Fibroblast of the aortic adventitia (primary cell): ENCODE results near the gene SIGLEC5. TPM values are rescaled to one million over a fixed set of nuclear protein-coding genes. Genes with fewer than 3 reads are reported as not detected.

ENCODE experiments used
- DNase-seq: peaks from one replicate; pipeline ENCODE4 v3.0.0-alpha.2; 2010; ENCODE audit warnings: low read depth
- H3K4me3 ChIP-seq: 2 replicates; pipeline ENCODE4 v1.5.1; 2011; ENCODE audit warnings: low read depth, mild to moderate bottlenecking, control low read depth, low read length, moderate library complexity
- small RNA-seq: library from RNA; depleted of rRNA; stranded (forward); fragments of <200 nt; gene quantifications from one replicate; pipeline ENCODE3, GENCODE V24; 2012
- total RNA-seq: library from RNA; depleted of rRNA; stranded (reverse); fragments of >200 nt; gene quantifications from 2 replicates; pipeline ENCODE4 v1.2.3, GENCODE V29; 2012; ENCODE audit warnings: low replicate concordance
- TF ChIP-seq, protein P1 (sequence below): IDR thresholded peaks from 2 replicates; pipeline ENCODE4 v1.5.1; 2011; ENCODE audit warnings: mild to moderate bottlenecking, low read length, control low read depth, inconsistent platforms; ENCODE audit not compliant: insufficient read depth

The SIGLEC5 gene
- total RNA-seq, 1 donor: not detected

DNA sequence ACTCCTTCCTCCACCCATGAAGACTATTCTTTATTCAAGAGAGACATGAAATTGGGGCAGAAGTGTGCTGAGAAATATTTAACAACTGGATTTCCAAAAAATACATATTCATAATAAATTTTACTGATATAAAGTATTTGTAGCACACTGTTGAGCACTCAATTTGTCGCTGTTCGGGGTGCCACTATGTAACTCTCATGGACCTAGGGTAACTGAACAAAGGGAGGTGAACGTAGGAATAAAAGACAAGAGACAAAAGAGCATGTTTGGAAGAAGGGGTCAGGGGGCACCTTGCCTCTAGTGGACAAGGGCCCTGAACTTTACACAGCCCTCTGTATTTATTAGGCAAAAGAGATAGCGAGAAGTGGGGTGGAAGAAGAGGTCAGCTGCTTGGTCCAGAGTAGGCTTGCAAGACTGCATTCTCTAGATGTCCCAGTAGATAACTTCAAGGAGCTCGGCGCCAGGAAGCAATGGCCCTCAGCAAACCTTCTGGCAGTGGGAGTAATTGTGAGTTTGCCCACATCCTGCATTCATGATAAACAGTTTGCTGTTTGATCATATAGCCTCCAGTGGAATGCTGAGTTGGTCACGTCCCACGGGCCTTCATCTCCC lies 63.6 kb downstream of the SIGLEC5 start:
- DNase-seq: no peak
- TF ChIP-seq, protein P1, sequence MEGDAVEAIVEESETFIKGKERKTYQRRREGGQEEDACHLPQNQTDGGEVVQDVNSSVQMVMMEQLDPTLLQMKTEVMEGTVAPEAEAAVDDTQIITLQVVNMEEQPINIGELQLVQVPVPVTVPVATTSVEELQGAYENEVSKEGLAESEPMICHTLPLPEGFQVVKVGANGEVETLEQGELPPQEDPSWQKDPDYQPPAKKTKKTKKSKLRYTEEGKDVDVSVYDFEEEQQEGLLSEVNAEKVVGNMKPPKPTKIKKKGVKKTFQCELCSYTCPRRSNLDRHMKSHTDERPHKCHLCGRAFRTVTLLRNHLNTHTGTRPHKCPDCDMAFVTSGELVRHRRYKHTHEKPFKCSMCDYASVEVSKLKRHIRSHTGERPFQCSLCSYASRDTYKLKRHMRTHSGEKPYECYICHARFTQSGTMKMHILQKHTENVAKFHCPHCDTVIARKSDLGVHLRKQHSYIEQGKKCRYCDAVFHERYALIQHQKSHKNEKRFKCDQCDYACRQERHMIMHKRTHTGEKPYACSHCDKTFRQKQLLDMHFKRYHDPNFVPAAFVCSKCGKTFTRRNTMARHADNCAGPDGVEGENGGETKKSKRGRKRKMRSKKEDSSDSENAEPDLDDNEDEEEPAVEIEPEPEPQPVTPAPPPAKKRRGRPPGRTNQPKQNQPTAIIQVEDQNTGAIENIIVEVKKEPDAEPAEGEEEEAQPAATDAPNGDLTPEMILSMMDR: no peak
- H3K4me3 ChIP-seq: no peak overlapping the region

DNA sequence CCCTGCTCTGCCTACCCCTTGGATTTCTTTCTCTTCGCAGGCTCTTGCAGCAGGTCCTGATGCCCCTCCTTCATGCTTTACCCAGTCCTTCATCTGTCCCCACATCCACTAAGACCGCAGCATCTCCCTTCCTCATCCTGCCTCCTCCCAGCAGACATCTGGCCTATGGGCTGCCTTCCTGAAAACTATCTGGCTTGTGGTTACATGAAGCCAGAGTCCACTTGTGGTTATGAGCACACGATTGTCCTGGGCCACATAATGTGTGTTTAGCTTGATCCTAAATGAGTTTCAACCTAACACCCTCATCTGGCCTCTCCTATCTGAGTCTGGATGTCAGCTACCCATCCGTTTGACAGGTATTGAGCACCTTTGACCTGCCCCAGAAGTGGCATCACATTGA lies 64.6 kb downstream of the SIGLEC5 start:
- TF ChIP-seq, protein P1: no peak
- H3K4me3 ChIP-seq: no peak overlapping the region
- DNase-seq: no peak

DNA sequence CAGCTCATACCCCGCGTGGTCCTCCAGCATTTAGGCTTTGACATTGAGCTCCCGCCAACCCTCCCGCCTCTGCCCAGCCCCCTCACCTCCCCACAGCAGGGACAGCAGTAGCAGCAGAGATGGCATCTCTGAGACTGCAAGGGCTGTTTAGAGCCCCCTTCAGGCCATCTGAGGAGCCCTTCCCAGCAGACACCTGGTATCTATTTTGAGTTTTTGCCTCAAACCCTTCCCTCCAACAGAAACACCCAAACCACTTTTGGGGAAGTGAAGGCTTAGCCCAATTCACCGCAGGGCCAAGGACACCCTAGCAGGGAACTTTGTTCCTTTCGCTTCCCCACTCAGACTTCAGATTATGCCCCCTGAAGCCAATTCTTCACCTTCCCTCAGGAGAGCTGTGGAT lies 65.4 kb downstream of the SIGLEC5 start:
- no peak overlapping the region for H3K4me3 ChIP-seq
- TF ChIP-seq, protein P1: no peak
- no peak for DNase-seq

Small RNA genes within 50 kb of the gene (small RNA-seq; reads per million reads assigned to genes)
- gene AC018755.2: not detected

Other genes with a start within 250 kb of the SIGLEC5 start
- not detected in 2 replicates for gene LIM2, start 242.4 kb downstream of the SIGLEC5 start, total RNA-seq
- gene C19orf84, start 239.8 kb downstream of the SIGLEC5 start, total RNA-seq: not detected in 2 replicates
- gene SIGLEC10, start 212.8 kb downstream of the SIGLEC5 start, total RNA-seq: not detected in 2 replicates
- gene SIGLEC8, start 171.9 kb downstream of the SIGLEC5 start, total RNA-seq: not detected in 2 replicates
- gene CEACAM18, start 151.9 kb downstream of the SIGLEC5 start, total RNA-seq: not detected in 2 replicates
- gene SIGLEC12, start 128.6 kb downstream of the SIGLEC5 start, total RNA-seq: not detected in 2 replicates
- gene SIGLEC6, start 98.7 kb downstream of the SIGLEC5 start, total RNA-seq: not detected in 2 replicates
- 7.9 and 12.9 TPM in 2 replicates for gene ZNF175, start 59.1 kb downstream of the SIGLEC5 start, total RNA-seq
- not detected in 2 replicates for gene SIGLEC14, start 16.4 kb upstream of the SIGLEC5 start, total RNA-seq
- gene SPACA6, start 62.9 kb upstream of the SIGLEC5 start, total RNA-seq: 5.3 and 8.5 TPM in 2 replicates
- 0.09 and 0.49 TPM in 2 replicates for gene HAS1, start 93.6 kb upstream of the SIGLEC5 start, total RNA-seq
- gene FPR1, start 121.5 kb upstream of the SIGLEC5 start, total RNA-seq: not detected in 2 replicates
- not detected in 2 replicates for gene FPR2, start 130.8 kb upstream of the SIGLEC5 start, total RNA-seq
- not detected in 2 replicates for gene FPR3, start 164.8 kb upstream of the SIGLEC5 start, total RNA-seq